ENCODE measurements around the gene HLF.

Gene HLF

DNA sequence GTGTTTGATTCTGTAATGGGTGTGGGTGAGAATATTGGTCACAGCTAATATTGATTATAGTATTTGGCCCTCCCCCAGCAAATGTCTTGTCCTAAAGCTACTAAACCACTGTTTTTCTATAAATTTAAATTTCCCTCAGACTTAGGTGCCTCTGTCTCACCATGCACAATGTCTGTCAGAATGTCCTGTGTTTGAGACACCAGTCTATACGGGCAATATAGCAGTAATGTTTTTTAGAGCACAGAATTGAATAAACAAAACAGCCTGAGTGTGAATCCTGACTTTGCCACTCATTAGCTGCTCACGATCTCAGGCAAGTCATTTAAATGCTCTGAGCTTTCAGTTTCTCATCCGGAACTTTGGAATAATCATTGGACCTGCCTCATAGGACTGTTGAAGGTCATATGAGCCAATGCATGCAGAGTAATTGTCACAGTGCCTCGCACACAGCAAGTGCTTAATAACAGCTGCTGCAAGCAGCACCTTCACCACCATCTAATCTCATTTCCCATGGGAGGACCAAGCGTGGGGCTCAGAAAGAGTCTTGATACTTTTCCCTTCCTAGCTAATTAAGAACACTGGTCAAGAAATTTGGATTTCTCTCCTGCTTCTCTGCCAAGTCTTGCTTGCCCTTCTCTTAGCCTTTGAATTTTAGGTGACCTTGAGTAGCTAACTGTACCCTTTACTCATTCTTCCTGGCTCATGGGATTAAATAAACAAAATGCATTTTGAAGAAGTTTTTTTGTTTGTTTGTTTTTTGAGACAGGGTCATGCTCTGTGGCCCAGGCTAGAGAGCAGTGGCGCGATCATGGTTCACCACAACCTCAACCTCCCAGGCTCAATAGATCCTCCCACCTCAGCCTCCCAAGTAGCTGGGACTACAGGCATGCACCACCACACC, 9.8 kb downstream of the HLF start:
- DNase-seq (ENCODE audit: low read depth, low spot score): no peak

DNA sequence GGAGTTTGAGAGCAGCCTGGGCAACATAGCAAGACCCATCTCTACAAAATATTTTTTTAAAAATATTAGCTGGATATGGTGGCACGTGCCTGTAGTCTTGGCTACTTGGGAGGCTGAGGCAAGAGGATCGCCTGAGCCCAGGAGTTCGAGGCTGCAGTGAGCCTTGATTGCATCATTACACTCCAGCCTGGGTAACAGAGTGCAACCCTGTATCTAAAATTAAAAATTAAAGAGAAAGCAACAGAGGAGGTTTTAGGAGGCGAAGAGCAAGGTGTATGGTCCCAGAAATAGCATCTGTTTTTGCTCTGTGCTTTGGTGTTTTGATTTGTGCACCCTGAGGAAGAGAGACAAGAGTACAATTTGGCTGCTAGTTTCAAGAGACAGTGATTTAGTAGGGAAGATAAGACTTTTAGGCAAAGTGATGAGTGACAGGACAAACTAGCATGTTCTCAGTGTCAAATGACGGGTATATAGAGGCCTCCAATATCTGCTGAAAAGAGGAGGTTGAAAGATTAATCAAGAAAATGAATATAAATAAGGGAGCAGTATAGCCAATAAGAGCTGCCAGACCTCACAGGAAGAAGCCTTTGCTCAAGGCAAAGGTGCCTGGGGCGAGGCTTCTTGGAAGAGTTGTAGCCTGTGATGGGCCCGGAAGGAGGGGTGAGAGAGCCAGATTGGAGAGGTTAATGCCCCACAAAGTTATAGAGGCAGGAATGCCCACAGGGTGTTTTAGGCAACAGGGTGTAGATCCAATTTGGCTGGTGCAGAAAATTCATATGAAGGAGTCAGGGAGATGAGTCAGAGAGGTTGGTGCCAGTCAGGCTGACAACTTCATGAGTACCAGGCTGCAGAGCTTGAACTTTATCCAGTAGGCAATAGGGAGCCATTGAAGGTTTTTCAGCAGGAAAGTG, 11.4 kb downstream of the HLF start:
- DNase-seq (ENCODE audit: low read depth, low spot score): no peak

GRCh38 chr17:55278173-55278961, 13.6 kb downstream of the HLF start:
- no peak for DNase-seq (ENCODE audit: low read depth, low spot score)

- no peak for DNase-seq (ENCODE audit: low read depth, low spot score)
Measured at GRCh38 chr17:55279203-55279602, 14.4 kb downstream of the HLF start.

DNA sequence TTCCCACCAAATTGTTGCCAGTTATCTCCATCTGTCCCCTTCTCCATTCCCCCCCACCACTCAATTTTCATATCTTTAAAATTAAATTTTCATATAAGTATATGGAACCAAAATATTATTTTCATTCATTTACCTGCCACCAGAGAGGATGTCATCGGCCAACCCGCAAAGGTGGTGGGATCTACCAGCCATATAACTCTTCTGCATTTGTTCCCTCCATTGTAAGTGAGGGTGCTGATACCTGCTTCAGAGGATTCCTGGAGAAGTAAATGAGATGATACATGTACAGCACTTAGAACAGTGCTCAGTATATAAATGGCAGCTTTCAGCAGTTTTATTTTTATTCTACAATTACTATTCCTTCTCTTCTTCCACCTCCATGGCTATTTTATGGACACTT, 15.0 kb downstream of the HLF start:
- no peak for DNase-seq (ENCODE audit: low read depth, low spot score)

DNA sequence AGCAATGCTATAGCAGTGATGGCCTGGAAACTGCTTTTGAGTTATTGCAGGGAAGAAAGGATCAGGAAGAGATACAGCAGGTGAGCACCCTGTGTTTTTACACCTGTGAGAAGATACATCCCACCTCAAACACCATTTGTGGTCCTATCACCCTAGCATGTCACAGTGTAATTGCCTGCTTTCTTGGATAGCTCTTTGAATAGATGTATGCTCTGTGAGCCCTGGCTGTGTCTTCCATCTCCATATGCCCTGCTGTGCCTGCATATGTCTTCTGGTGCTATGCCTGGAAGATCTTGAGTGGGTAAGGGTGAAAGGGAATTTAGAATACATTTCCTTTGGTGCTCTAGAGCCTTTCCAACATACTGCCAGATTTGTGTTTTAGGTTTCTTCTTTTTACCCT, 15.5 kb downstream of the HLF start:
- DNase-seq (ENCODE audit: low read depth, low spot score): no peak

GRCh38 chr17:55281649-55282378, 17.1 kb downstream of the HLF start:
- DNase-seq (ENCODE audit: low read depth, low spot score): no peak

GRCh38 chr17:55282379-55282702, 17.6 kb downstream of the HLF start:
- no peak for DNase-seq (ENCODE audit: low read depth, low spot score)

- no peak for DNase-seq (ENCODE audit: low read depth, low spot score)
Measured at GRCh38 chr17:55282741-55283140, 18.0 kb downstream of the HLF start.

DNA sequence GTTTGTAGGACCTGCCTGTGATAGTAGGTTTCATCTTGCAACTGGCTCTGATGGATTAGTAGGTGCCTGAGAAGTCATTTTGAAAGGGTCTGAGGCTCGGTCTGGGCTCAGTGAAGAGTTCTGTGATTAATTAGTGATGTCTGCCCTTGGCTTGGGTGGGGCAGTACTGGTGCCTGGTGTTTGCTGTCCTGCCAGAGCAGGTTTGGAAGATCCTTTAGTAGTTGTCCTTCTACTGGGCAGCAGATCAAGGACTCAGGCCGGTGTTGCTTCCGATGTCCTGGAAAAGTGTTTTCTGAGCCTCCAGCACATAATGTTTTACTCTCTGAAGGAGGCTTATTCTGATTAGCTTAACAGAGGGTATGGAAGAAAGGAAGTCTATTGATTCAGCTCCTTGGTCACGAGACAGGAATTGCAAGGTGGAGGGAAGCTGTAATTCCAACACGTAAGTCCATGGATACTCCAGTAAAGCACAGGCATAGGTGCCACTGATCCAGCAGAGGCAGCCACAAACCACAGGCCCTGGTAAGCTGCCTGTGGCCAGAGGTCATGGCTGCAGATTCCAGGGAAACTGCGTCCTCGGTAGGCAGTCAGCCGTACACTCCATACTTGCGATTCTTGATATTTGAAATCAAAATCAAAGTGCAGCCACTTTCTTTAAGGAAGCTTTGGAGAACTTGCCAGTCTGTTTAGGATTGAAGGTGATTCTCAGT, 18.7 kb downstream of the HLF start:
- no peak for DNase-seq (ENCODE audit: low read depth, low spot score)

- DNase-seq (ENCODE audit: low read depth, low spot score): no peak
Measured at GRCh38 chr17:55284001-55284884, 19.5 kb downstream of the HLF start.

- DNase-seq (ENCODE audit: low read depth, low spot score): no peak
Measured at GRCh38 chr17:55284944-55285339, 20.2 kb downstream of the HLF start.

DNA sequence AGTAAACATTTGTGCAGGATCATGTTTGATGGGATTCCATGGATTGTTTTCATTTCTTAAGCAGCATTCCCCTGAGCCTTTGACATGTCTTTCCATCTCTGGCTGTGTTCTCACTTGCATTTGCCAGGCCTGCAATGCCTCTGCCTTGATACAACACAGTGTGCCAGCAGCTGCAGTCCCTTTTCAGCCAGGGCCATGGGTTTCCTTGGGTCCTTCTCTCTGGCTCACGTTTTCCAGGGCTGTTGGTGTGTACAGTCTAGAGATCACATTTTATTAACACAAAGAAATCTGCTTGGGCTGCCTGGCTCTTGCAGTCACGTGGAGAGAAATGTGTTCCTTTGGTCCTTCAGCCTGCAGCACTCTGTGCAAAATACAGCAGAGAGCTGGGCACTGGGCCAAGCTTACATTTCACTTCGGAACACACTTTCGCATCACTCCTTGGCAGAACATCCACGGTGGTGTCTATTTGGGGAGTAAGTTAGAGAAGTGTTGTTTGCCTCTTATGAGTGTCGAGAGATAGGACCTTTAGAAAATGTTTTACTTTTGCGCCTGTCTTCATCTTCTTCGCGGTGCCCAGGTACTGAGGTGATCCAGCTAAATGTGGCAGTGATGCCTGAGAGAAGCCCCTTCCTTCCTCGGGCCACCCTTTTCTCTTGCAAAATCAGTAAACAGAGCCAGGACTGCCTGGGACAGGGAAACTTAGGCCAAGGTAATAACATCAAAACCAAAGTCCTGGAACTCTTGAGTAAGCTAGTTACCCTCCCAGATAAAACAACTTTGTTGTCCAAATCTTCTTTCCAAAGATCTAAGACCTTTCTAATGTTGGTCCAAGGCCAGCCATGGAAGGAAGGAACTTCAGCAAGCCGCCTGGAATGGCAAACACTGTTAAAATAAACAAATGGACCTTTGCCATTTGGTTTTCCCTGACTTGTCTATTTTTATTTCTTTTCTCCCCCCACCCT, 20.9 kb downstream of the HLF start:
- no peak for DNase-seq (ENCODE audit: low read depth, low spot score)

DNA sequence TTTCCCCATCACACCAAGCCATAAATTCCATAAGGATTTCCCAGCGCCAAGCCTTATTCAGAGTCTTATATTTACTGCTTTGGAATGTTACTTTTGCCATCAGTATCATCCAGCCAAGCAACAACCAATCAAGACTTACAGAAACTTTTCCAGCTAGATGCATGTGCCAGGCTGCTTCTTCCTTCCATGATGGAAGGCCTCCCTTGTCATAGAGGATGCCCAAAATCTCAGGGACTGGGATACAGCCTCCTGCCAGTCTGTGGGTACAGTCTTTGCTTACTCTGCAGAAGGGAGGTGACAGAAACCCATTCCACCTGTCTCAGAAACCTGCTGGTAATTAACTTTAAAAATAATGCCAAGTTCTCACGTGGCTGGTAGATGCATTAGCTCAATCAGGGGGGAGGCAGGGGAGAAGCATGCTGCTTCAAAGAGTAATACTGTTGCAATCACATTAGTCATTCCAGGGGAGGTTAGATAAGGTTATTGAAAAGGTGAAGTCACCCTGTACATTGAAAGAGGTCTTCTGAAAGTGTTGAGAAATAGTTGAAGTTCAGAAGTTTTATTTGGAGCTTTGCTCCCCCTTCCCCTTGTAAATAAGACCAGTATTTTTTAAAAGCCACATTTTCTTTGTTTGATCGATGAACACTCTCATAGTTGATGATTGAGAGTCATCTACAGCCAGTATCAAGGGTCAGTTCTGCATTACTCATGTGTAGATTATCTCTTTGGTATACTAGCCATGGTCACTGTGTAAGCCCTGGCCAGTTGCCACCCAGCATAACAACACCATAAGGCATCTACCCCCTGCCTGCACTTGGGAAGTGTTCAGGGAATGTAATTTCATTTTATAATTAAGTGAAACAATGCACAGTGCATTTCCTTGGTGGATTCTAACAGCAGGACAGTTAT, 22.2 kb downstream of the HLF start:
- no peak for DNase-seq (ENCODE audit: low read depth, low spot score)

DNA sequence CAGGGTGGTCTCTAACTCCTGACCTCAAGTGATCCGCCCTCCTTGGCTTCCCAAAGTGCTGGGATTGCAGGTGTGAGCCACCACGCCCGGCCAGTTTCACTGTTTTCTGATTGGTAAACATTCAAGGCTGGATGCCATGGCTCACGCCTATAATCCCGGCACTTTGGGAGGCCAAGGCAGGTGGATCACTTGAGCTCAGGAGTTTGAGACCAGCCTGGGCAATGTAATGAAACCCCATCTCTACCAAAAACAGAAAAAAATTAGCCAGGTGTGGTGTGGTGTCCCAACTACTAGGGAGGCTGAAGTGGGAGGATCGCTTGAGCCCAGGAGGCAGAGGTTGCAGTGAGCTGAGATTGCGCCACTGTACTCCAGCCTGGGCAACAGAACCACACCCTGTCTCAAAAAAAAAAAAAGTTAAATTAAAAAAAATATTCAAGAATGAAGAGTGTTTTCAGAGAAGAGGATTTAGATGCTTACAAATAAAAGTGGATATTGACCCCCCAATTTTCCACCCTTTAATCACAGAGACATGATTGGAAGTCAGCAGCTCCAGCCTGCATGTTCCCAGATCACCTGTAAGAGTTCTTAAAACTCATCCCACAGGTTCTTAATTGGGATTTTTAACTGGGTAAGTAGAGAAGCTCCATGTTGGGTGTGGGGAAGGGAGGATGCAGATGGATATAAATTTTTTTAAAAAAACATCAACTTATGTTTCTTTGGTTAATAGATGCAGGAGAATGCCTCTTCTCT, 23.8 kb downstream of the HLF start:
- DNase-seq (ENCODE audit: low read depth, low spot score): no peak

DNA sequence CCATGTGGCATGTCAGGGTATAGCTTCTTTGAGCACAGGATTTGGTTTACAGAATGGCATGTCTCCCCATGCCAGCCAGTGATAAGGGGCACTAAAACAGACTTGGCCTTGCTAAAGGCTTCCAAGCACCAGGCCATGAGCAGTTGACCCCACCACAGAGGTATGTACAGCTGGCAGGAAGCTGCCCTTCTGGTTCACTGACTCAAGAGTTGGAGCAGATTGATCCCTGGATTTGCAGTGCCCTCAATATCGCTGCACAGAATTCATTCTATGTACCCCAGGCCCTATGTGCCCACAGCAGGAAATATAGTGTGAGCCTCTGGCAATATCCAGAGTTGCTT, 24.3 kb downstream of the HLF start:
- no peak for DNase-seq (ENCODE audit: low read depth, low spot score)

DNA sequence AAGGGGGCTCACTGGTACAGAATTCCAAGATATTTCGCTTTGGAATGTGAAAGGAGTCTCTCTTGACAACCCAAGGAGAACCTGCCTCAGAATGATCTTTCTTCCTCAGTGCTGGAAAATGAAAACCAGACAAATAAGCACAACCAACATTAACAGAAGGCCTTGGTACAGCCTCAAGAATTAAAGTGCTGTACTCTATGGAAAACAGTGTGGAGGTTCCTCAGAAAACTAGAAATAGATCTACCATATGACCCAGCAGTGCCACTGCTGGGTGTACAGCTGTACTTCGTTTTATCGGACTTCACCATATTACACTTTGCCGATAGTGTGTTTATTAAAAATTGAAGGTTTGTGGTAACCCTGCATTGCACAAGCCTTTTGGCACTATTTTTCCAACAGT, 25.2 kb downstream of the HLF start:
- no peak for DNase-seq (ENCODE audit: low read depth, low spot score)
